Testis (tissue), 2 donors: ENCODE measurements around the gene CTBP1.

ENCODE experiments used
- POLR2A ChIP-seq: fragments of 450-650 bp; IDR thresholded peaks from one replicate; pipeline ENCODE4 v1.6.1; 2017; ENCODE audit warnings: antibody characterized with exemption, mild to moderate bottlenecking, moderate library complexity
- TF ChIP-seq, protein P1 (sequence below), 3 experiments: fragments of 450-650 bp in 2 of 3; fragments of 200-600 bp in 1 of 3; sonication (generic) in 1 of 3; IDR thresholded peaks; one replicate each; pipeline ENCODE4 v1.5.1; 2016 to 2019; ENCODE audit warnings: antibody characterized with exemption in 3 of 3, mild to moderate bottlenecking in 2 of 3, moderate library complexity in 1 of 3

DNA sequence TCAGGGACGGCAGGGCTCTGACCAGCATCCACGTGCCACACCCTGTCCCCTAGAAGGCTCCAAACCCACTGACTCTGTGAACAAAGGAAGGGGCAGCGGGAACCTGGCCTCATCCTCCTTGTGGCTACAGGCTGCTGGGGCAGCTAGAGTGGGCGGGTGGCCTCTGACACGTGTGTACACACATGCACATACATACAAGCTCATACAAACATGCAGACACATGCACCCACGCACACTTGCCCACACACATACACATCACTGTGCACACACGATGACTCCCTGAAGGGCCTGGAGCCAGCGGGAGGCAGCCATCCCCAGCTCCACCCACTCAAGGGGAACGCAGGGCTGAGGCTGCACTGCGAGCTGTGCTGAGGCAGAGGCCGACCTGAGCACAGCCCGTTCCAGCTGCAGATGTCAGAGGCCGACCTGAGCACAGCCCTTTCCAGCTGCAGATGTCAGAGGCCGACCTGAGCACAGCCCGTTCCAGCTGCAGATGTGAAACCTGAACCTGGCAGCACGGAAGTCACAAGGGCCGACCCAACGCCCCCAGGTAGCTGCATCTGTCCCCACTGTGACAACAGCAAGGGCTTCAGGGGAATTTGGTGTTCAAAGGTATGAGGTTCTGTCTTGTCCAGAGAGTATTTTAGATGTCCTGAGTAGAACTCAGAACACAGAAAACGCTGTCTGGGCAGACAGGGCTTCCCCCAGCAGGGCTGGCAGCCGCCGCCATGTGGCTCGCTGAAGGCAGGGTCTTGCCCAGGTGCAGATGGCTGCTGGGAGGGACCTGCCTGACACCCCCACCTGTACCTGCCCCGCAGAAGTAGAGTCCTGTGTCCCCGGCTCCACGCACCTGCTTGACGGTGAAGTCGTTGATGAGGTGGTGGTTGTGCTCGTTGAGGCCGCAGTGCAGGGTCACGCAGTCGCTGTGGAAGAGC is 33.5 kb downstream of the CTBP1 start:
- TF ChIP-seq, protein P1, sequence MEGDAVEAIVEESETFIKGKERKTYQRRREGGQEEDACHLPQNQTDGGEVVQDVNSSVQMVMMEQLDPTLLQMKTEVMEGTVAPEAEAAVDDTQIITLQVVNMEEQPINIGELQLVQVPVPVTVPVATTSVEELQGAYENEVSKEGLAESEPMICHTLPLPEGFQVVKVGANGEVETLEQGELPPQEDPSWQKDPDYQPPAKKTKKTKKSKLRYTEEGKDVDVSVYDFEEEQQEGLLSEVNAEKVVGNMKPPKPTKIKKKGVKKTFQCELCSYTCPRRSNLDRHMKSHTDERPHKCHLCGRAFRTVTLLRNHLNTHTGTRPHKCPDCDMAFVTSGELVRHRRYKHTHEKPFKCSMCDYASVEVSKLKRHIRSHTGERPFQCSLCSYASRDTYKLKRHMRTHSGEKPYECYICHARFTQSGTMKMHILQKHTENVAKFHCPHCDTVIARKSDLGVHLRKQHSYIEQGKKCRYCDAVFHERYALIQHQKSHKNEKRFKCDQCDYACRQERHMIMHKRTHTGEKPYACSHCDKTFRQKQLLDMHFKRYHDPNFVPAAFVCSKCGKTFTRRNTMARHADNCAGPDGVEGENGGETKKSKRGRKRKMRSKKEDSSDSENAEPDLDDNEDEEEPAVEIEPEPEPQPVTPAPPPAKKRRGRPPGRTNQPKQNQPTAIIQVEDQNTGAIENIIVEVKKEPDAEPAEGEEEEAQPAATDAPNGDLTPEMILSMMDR (IDR thresholded peaks at IDR 0.05), result no peak
- TF ChIP-seq POLR2A, result no peak
